Effector memory CD8-positive, alpha-beta T cell (primary cell): ENCODE data around the gene RAP2B.
"Not testable (repeated sequence)": the region's sequence is repeated elsewhere in the genome, so short reads cannot be mapped to it uniquely, and the experiment has no call there.

Source experiments
- ATAC-seq: fragments of 150-1000 bp; cut with Tn5 transposase; replicated peaks from 2 replicates; pipeline ENCODE4 v1.10.0; 2021; ENCODE audit warnings: mild to moderate bottlenecking, moderate library complexity
- DNase-seq, 3 experiments: peaks; one replicate each; pipeline ENCODE4 v3.0.0; 2021
- H3K27ac Mint-ChIP-seq, 2 donors: one replicate each; pipeline ENCODE4 v1.8.0; 2022; ENCODE audit warnings: mild to moderate bottlenecking in 2 of 2, mixed read lengths in 2 of 2, moderate library complexity in 2 of 2
- H3K27me3 Mint-ChIP-seq, 2 donors: one replicate each; pipeline ENCODE4 v1.8.0; 2022; ENCODE audit warnings: mixed read lengths in 2 of 2
- H3K36me3 Mint-ChIP-seq: one replicate; pipeline ENCODE4 v1.8.0; 2022; ENCODE audit warnings: mild to moderate bottlenecking, moderate library complexity, mixed read lengths; ENCODE audit not compliant: insufficient read depth
- H3K4me1 Mint-ChIP-seq, 2 donors: one replicate each; pipeline ENCODE4 v1.8.0; 2022; ENCODE audit warnings: low read depth in 2 of 2, mixed read lengths in 2 of 2
- H3K4me3 Mint-ChIP-seq, 2 donors: one replicate each; pipeline ENCODE4 v1.8.0; 2022; ENCODE audit warnings: mild to moderate bottlenecking in 2 of 2, mixed read lengths in 2 of 2, moderate library complexity in 2 of 2
- H3K9me3 Mint-ChIP-seq, 2 donors: one replicate each; pipeline ENCODE4 v1.8.0; 2022; ENCODE audit warnings: mixed read lengths in 2 of 2

Gene RAP2B

DNA sequence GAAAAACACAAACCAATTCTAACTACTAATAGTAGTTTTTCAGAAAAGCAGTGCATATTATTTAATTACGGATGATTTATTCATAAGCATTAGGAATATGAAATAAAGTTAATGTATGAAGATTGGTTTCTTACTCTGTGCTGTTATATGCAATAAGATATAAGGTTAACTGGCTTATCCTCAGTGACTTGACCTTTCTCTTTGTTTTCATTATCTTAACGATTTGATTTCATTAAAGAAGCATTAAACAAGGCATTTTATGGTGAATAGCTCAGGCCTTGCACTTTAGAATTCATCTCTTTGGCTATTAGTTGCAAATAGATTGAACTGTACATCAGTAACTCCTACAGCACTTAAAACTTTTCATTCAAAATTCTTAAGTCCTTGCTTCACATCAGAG lies 28.9 kb downstream of the RAP2B start:
- no peak overlapping the region for H3K4me3 Mint-ChIP-seq
- no peak for ATAC-seq
- H3K36me3 Mint-ChIP-seq = no peaks in the 10 kb centered on the region

GRCh38 chr3:153192327-153192726 lies 30.3 kb downstream of the RAP2B start:
- Mint-ChIP-seq H3K4me1 (peaks cover 3 to 4% of the 10 kb centered on the region in 2 donors), H3K27me3 (no peaks in the 10 kb centered on the region), H3K9me3 (no peaks in the 10 kb centered on the region), H3K27ac (no peak overlapping the region), H3K4me3 (no peak overlapping the region), H3K36me3 (no peaks in the 10 kb centered on the region)
- ATAC-seq (no peak), DNase-seq (no peak)

More for the DNA sequence above, 28.9 kb downstream of the RAP2B start:
- no peaks in the 10 kb centered on the region for H3K9me3 Mint-ChIP-seq
- H3K4me1 Mint-ChIP-seq = peaks cover 0 to 6% of the 10 kb centered on the region in 2 donors
- no peak overlapping the region for H3K27ac Mint-ChIP-seq
- H3K27me3 Mint-ChIP-seq = no peaks in the 10 kb centered on the region
- no peak for DNase-seq

DNA sequence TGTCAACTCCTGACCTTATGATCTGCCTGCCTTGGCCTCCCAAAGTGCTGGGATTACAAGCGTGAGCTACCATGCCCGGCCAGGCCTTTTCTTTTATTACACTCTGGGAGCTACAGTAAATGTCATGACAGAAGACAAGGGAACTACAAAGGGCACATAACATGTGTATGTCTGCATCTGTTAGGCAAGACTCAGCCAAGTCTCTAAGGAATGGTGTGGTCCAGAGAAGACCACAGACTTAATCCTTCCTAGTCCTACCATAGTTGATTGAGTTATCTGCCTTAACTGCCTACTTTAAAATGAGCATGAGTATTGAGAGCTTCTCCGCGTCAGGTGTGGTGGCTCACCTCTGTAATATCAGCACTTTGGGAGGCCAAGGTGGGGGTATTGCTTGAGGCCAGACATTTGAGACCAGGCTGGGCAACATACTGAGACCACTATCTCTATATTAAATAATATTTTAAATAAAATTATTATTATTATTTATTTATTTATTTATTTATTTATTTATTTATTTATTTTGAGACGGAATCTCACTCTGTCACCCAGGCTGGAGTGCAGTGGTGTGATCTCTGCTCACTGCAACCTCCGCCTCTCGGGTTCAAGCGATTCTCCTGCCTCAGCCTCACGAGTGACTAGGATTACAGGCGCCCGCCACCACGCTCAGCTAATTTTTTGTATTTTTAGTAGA lies 31.9 kb downstream of the RAP2B start:
- not testable (repeated sequence) for H3K36me3 Mint-ChIP-seq, H3K4me3 Mint-ChIP-seq, H3K9me3 Mint-ChIP-seq, H3K4me1 Mint-ChIP-seq, H3K27ac Mint-ChIP-seq, DNase-seq, H3K27me3 Mint-ChIP-seq, ATAC-seq

DNA sequence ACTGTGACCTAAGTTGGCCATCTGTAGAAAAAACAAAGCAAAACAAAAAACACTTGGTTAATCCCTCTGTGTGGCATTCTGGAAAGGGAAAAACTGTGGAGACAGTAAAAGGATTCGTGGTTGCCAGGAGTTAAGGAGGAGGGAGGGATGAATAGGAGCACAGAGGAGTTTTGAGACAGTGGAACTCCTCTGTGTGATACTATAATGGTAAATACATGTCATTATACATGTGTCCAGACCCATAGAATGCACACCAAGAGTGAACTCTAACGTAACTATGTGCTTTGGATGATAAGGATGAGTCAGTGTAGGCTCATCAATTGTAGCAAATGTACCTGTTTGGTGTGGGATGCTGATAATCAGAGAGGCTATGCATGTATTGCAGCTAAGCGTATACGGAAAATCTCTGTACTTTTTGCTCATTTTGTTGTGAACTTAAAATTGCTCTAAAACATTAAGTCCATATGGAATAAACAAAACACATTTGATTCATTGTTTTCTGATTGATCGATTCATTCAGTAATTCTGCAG lies 33.4 kb downstream of the RAP2B start:
- Mint-ChIP-seq H3K4me3 (no peak overlapping the region), H3K4me1 (peaks cover 0 to 4% of the 10 kb centered on the region in 2 donors), H3K27me3 (no peaks in the 10 kb centered on the region), H3K9me3 (no peaks in the 10 kb centered on the region), H3K36me3 (no peaks in the 10 kb centered on the region), H3K27ac (no peak overlapping the region)
- no peak for DNase-seq
- no peak for ATAC-seq

DNA sequence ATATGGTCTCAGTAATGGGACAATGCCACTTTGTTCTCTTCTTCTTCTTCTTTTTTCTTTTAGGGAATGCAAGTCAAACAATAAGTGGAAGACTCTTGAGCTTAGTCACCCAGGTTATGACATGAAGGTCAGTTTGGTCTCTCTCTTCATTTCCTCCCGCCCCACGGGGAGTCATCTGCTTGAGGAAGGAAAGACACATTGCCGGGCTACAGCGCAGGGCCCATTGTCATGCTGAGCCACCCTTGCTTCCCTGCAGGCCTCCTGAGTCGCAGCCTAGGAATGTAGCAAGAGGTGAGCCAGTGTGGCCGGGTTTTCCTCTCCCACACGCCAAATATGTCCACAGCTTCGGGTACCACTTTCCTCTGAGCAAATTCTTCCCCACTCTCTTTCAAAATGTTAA lies 47.6 kb downstream of the RAP2B start:
- Mint-ChIP-seq H3K4me3 (no peak overlapping the region), H3K36me3 (no peaks in the 10 kb centered on the region), H3K9me3 (no peaks in the 10 kb centered on the region), H3K27ac (peak overlapping the region in 1 of 2 donors; percentile 35), H3K4me1 (peaks cover 14 to 22% of the 10 kb centered on the region in 2 donors), H3K27me3 (no peaks in the 10 kb centered on the region)
- DNase-seq (no peak), ATAC-seq (no peak)

- Mint-ChIP-seq H3K4me3 (peak overlapping the region in 1 of 2 donors; percentile 25), H3K36me3 (no peaks in the 10 kb centered on the region), H3K27ac (peak overlapping the region in 1 of 2 donors; percentile 35), H3K4me1 (peaks cover 14 to 22% of the 10 kb centered on the region in 2 donors), H3K9me3 (no peaks in the 10 kb centered on the region), H3K27me3 (no peaks in the 10 kb centered on the region)
- ATAC-seq (peak; percentile 76), DNase-seq (peak in 1 of 3 experiments; percentile 8)
These were observed 48.1 kb downstream of the RAP2B start for GRCh38 chr3:153210146-153210545.

DNA sequence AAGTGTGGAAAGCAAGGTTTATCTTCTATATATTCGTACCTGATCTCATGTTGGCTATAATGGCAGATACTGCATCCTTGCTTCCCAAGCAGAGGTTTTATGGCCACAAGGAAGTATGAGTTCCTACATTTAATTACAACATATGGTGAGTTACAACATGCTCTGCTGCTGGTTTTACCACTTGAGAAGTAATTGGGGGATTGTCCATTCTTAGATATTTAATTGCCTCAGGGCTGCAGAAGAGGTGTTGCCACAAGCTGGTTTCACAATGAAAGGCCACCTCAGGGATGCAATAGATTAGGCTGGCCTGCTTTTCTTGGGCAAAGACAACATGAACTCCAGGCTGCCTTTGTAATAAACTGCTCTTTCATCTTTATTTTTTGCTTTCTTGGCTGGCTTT lies 48.6 kb downstream of the RAP2B start:
- peaks cover 14 to 22% of the 10 kb centered on the region in 2 donors for H3K4me1 Mint-ChIP-seq
- no peak overlapping the region for H3K27ac Mint-ChIP-seq
- no peak for DNase-seq
- no peak for ATAC-seq
- H3K9me3 Mint-ChIP-seq = no peaks in the 10 kb centered on the region
- H3K27me3 Mint-ChIP-seq = no peaks in the 10 kb centered on the region
- H3K4me3 Mint-ChIP-seq = peak overlapping the region in 1 of 2 donors; percentile 25
- no peaks in the 10 kb centered on the region for H3K36me3 Mint-ChIP-seq

GRCh38 chr3:153215497-153215896 lies 53.5 kb downstream of the RAP2B start:
- Mint-ChIP-seq H3K27me3 (no peaks in the 10 kb centered on the region), H3K27ac (peak overlapping the region in 1 of 2 donors; percentile 61), H3K4me1 (peaks cover 30 to 42% of the 10 kb centered on the region in 2 donors), H3K36me3 (no peaks in the 10 kb centered on the region), H3K4me3 (no peak overlapping the region), H3K9me3 (peaks cover 5 to 6% of the 10 kb centered on the region in 2 donors)
- DNase-seq (no peak), ATAC-seq (no peak)

DNA sequence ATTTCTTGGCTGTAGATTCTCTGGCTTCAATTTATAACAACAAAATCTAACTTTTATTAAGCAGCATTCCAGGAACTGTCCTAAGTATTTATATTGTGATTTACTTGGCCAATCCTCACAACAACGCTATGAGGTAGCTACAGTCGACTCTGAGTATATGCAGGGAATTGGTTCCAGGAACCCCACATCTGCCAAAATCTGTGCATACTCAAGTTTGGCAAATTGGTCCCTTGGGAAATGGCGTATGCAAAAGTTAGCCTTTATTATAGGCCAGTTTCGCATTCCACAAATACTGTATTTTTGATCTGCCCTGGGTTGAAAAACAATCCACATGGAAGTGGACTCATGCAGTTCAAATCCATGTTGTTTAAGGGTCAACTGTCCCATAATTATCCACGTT lies 53.9 kb downstream of the RAP2B start:
- ATAC-seq (no peak), DNase-seq (no peak)
- Mint-ChIP-seq H3K9me3 (peaks cover 6 to 8% of the 10 kb centered on the region in 2 donors), H3K4me1 (peaks cover 32 to 42% of the 10 kb centered on the region in 2 donors), H3K4me3 (no peak overlapping the region), H3K27me3 (no peaks in the 10 kb centered on the region), H3K36me3 (peaks cover 3% of the 10 kb centered on the region), H3K27ac (no peak overlapping the region)

GRCh38 chr3:153216928-153217327 lies 54.9 kb downstream of the RAP2B start:
- Mint-ChIP-seq H3K27ac (no peak overlapping the region), H3K9me3 (peaks cover 6 to 8% of the 10 kb centered on the region in 2 donors), H3K4me3 (no peak overlapping the region), H3K27me3 (no peaks in the 10 kb centered on the region), H3K4me1 (peaks cover 36 to 51% of the 10 kb centered on the region in 2 donors), H3K36me3 (peaks cover 10% of the 10 kb centered on the region)
- no peak for ATAC-seq
- DNase-seq = no peak

DNA sequence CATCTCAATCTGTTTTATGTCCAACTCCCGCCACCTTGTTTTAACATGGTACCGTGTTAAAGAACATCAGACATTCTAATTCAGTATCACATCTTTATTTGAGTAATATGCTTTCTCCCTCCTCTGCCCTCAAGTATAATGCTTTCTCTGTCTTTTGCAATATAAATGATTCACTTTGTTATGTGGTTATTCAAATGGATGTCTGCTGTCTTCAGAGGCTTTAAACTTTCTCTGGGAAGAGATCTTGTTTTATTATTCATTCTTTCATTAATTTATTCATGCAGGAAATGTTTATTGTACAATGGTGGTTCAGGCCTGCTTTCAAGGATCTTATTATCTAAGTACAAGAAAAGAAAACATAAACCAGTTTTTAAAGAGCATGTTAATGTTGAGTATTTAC lies 57.1 kb downstream of the RAP2B start:
- H3K27ac Mint-ChIP-seq = peak overlapping the region; percentile 17 to 99
- no peaks in the 10 kb centered on the region for H3K27me3 Mint-ChIP-seq
- H3K36me3 Mint-ChIP-seq = peaks cover 16% of the 10 kb centered on the region
- H3K4me1 Mint-ChIP-seq = peaks cover 44 to 64% of the 10 kb centered on the region in 2 donors
- peak overlapping the region; percentile 32 to 42 for H3K4me3 Mint-ChIP-seq
- H3K9me3 Mint-ChIP-seq = peaks cover 6 to 8% of the 10 kb centered on the region in 2 donors
- DNase-seq (no peak), ATAC-seq (no peak)
